Suprapubic skin (tissue), 4 donors: Measurements from ENCODE around the gene OSBPL6. TPM values are rescaled to one million over a fixed set of nuclear protein-coding genes. Genes with fewer than 3 reads are reported as not detected.

Experiments used
- DNase-seq, 2 donors: peaks; one replicate each; pipeline ENCODE4 v3.0.0-alpha.2; 2019; ENCODE audit warnings: low spot score in 2 of 2
- H3K27ac ChIP-seq: fragments of 200-600 bp; sonication (generic); one replicate; pipeline ENCODE4 v1.5.1; 2019
- H3K27me3 ChIP-seq: fragments of 200-600 bp; sonication (generic); one replicate; pipeline ENCODE4 v1.5.1; 2019
- H3K36me3 ChIP-seq: fragments of 200-600 bp; sonication (generic); one replicate; pipeline ENCODE4 v1.5.1; 2019
- H3K4me1 ChIP-seq: fragments of 200-600 bp; sonication (generic); one replicate; pipeline ENCODE4 v1.5.1; 2019
- H3K4me3 ChIP-seq: fragments of 200-600 bp; sonication (generic); one replicate; pipeline ENCODE4 v1.5.1; 2019; ENCODE audit warnings: mild to moderate bottlenecking
- H3K9me3 ChIP-seq: fragments of 200-600 bp; sonication (generic); one replicate; pipeline ENCODE4 v1.5.1; 2019
- CTCF ChIP-seq, 2 donors: fragments of 200-600 bp in 1 of 2; fragments of 450-650 bp in 1 of 2; sonication (generic) in 1 of 2; IDR thresholded peaks; one replicate each; pipeline ENCODE4 v1.5.1; 2016 to 2019; ENCODE audit warnings: antibody characterized with exemption in 2 of 2, mild to moderate bottlenecking in 1 of 2, moderate library complexity in 1 of 2
- EP300 ChIP-seq: sonication (generic); formaldehyde crosslinking; IDR thresholded peaks from one replicate; pipeline ENCODE4 v1.6.1; 2017; ENCODE audit warnings: antibody characterized with exemption
- POLR2A ChIP-seq, 2 donors: fragments of 450-650 bp; IDR thresholded peaks; one replicate each; pipeline ENCODE4 v1.6.1; 2017; ENCODE audit warnings: antibody characterized with exemption in 2 of 2, mild to moderate bottlenecking in 2 of 2, moderate library complexity in 2 of 2
- POLR2AphosphoS5 ChIP-seq, 3 donors: sonication (generic); formaldehyde crosslinking; IDR thresholded peaks; one replicate each; pipeline ENCODE4 v1.6.1; 2017; ENCODE audit warnings: antibody characterized with exemption in 3 of 3
- WGBS: methylation state at CpG from one replicate; pipeline ENCODE4 v1.1.5; 2018; 5-methylcytosine and 5-hydroxymethylcytosine counted together
- total RNA-seq, 4 donors: library from RNA; depleted of rRNA; stranded (reverse); fragments of >200 nt; gene quantifications; one replicate each; pipeline ENCODE4 v1.1.0, GENCODE V29; 2016

The OSBPL6 gene
- total RNA-seq, 4 donors from 2014 or later = 19.5 to 30.9 (median 23.9) TPM

GRCh38 chr2:178415979-178416378, 221.7 kb downstream of the OSBPL6 start:
- Histone ChIP-seq H3K36me3 (no peaks in the 10 kb centered on the region), H3K4me1 (peaks cover 21% of the 10 kb centered on the region), H3K27me3 (no peaks in the 10 kb centered on the region), H3K4me3 (no peak overlapping the region), H3K27ac (no peak overlapping the region), H3K9me3 (no peaks in the 10 kb centered on the region)
- TF ChIP-seq POLR2AphosphoS5 (IDR thresholded peaks at IDR 0.05) = no peak
- TF ChIP-seq CTCF (IDR thresholded peaks at IDR 0.05) = no peak
- TF ChIP-seq EP300 = no peak
- TF ChIP-seq POLR2A (IDR thresholded peaks at IDR 0.05) = no peak
- no peak for DNase-seq

- TF ChIP-seq POLR2A (IDR thresholded peaks at IDR 0.05) (no peak), CTCF (IDR thresholded peaks at IDR 0.05) (no peak), POLR2AphosphoS5 (IDR thresholded peaks at IDR 0.05) (no peak), EP300 (no peak)
- H3K4me1 ChIP-seq = peaks cover 21% of the 10 kb centered on the region
- WGBS = 75% methylated on average over 3 of the region's 3 CpGs
- no peak overlapping the region for H3K4me3 ChIP-seq
- no peak overlapping the region for H3K27ac ChIP-seq
- no peaks in the 10 kb centered on the region for H3K27me3 ChIP-seq
- H3K9me3 ChIP-seq = no peaks in the 10 kb centered on the region
- DNase-seq = no peak
- no peaks in the 10 kb centered on the region for H3K36me3 ChIP-seq
Measured at GRCh38 chr2:178417916-178418315, 223.6 kb downstream of the OSBPL6 start.

- H3K36me3 ChIP-seq = no peaks in the 10 kb centered on the region
- H3K4me3 ChIP-seq = no peak overlapping the region
- peaks cover 17% of the 10 kb centered on the region for H3K4me1 ChIP-seq
- no peaks in the 10 kb centered on the region for H3K27me3 ChIP-seq
- no peak for TF ChIP-seq CTCF (IDR thresholded peaks at IDR 0.05)
- TF ChIP-seq EP300 = no peak
- TF ChIP-seq POLR2A (IDR thresholded peaks at IDR 0.05) = no peak
- no peak for TF ChIP-seq POLR2AphosphoS5 (IDR thresholded peaks at IDR 0.05)
- no peaks in the 10 kb centered on the region for H3K9me3 ChIP-seq
- H3K27ac ChIP-seq = no peak overlapping the region
- DNase-seq = no peak
- WGBS = 94% methylated on average over 1 of the region's 1 CpG
Measured at GRCh38 chr2:178418426-178418825, 224.1 kb downstream of the OSBPL6 start.

- Histone ChIP-seq H3K9me3 (no peaks in the 10 kb centered on the region), H3K4me1 (peaks cover 14% of the 10 kb centered on the region), H3K27me3 (no peaks in the 10 kb centered on the region), H3K4me3 (no peak overlapping the region), H3K36me3 (no peaks in the 10 kb centered on the region), H3K27ac (no peak overlapping the region)
- TF ChIP-seq POLR2A (IDR thresholded peaks at IDR 0.05) (no peak), POLR2AphosphoS5 (IDR thresholded peaks at IDR 0.05) (no peak), CTCF (IDR thresholded peaks at IDR 0.05) (no peak), EP300 (no peak)
- no peak for DNase-seq
- WGBS = 47% methylated on average over 1 of the region's 1 CpG
Measured at GRCh38 chr2:178419123-178419522, 224.8 kb downstream of the OSBPL6 start.

- WGBS = 35% methylated on average over 1 of the region's 1 CpG
- Histone ChIP-seq H3K36me3 (no peaks in the 10 kb centered on the region), H3K9me3 (no peaks in the 10 kb centered on the region), H3K27ac (no peak overlapping the region), H3K27me3 (no peaks in the 10 kb centered on the region), H3K4me3 (no peak overlapping the region), H3K4me1 (peaks cover 3% of the 10 kb centered on the region)
- no peak for DNase-seq
- TF ChIP-seq EP300 (no peak), POLR2A (IDR thresholded peaks at IDR 0.05) (no peak), CTCF (IDR thresholded peaks at IDR 0.05) (no peak), POLR2AphosphoS5 (IDR thresholded peaks at IDR 0.05) (no peak)
Measured at GRCh38 chr2:178420463-178420999, 226.2 kb downstream of the OSBPL6 start.
